Hepatocyte (in vitro differentiated cells): ENCODE results near the gene MAST4. TPM values are rescaled to one million over a fixed set of nuclear protein-coding genes. Genes with fewer than 3 reads are reported as not detected.

Source experiments
- DNase-seq: peaks from one replicate; pipeline ENCODE4 v3.0.0-alpha.2; 2016; ENCODE audit warnings: low spot score
- H2AFZ ChIP-seq: fragments of 200-600 bp; sonication (generic); 2 replicates; pipeline ENCODE4 v1.6.0; 2016; ENCODE audit warnings: antibody characterized with exemption, mild to moderate bottlenecking
- H3K27ac ChIP-seq: fragments of 200-600 bp; sonication (generic); 2 replicates; pipeline ENCODE4 v1.5.1; 2016; ENCODE audit warnings: mild to moderate bottlenecking
- H3K27me3 ChIP-seq: fragments of 200-600 bp; sonication (generic); 2 replicates; pipeline ENCODE4 v1.6.1; 2016
- H3K36me3 ChIP-seq: fragments of 200-600 bp; sonication (generic); replicated peaks from 2 replicates; pipeline ENCODE4 v1.5.1; 2016; ENCODE audit warnings: low read depth; ENCODE audit not compliant: insufficient read depth
- H3K4me1 ChIP-seq: fragments of 200-600 bp; sonication (generic); 2 replicates; pipeline ENCODE4 v1.5.1; 2016; ENCODE audit warnings: mild to moderate bottlenecking, moderate library complexity; ENCODE audit not compliant: insufficient read depth
- H3K4me2 ChIP-seq: fragments of 200-600 bp; sonication (generic); 2 replicates; pipeline ENCODE4 v1.6.0; 2016
- H3K4me3 ChIP-seq: fragments of 200-600 bp; sonication (generic); 2 replicates; pipeline ENCODE4 v1.5.1; 2016; ENCODE audit warnings: mild to moderate bottlenecking
- H3K79me2 ChIP-seq: fragments of 200-600 bp; sonication (generic); 2 replicates; pipeline ENCODE4 v1.6.0; 2017; ENCODE audit warnings: mild to moderate bottlenecking
- H3K9me2 ChIP-seq: fragments of 200-600 bp; sonication (generic); replicated peaks from 2 replicates; pipeline ENCODE4 v1.6.0; 2017; ENCODE audit warnings: mild to moderate bottlenecking; ENCODE audit not compliant: insufficient read depth
- H3K9me3 ChIP-seq: fragments of 200-600 bp; sonication (generic); 2 replicates; pipeline ENCODE4 v1.5.1; 2016; ENCODE audit warnings: low read depth, mild to moderate bottlenecking
- H4K20me1 ChIP-seq: fragments of 200-600 bp; sonication (generic); 2 replicates; pipeline ENCODE4 v1.6.0; 2016; ENCODE audit warnings: mild to moderate bottlenecking; ENCODE audit not compliant: insufficient read depth, poor library complexity, severe bottlenecking
- EZH2 ChIP-seq: fragments of 200-600 bp; sonication (generic); IDR thresholded peaks from 2 replicates; pipeline ENCODE4 v1.6.1; 2016; ENCODE audit warnings: antibody characterized with exemption, mild to moderate bottlenecking, borderline replicate concordance
- EZH2phosphoT487 ChIP-seq: fragments of 200-600 bp; sonication (generic); IDR thresholded peaks from one replicate; pipeline ENCODE4 v1.6.1; 2018; ENCODE audit warnings: antibody characterized with exemption, mild to moderate bottlenecking, low read depth, moderate library complexity; ENCODE audit not compliant: unreplicated experiment, severe bottlenecking
- WGBS: methylation state at CpG from one replicate; pipeline ENCODE4 v1.1.6; 2016; ENCODE audit warnings: low lambda C conversion rate; ENCODE audit errors: missing lambda C conversion rate; 5-methylcytosine and 5-hydroxymethylcytosine counted together
- polyA plus RNA-seq: library from polyadenylated mRNA; unstranded; fragments of >200 nt; fragmentation: Nextera tagmentation; extraction: Ambion mirVana; gene quantifications from 2 replicates; pipeline ENCODE4 v1.2.1, GENCODE V29; 2016
- total RNA-seq: library from RNA; depleted of rRNA; stranded (reverse); fragments of >200 nt; gene quantifications from 2 replicates; pipeline ENCODE4 v1.2.3, GENCODE V29; 2014
- TF ChIP-seq, protein P1 (sequence below): fragments of 200-600 bp; sonication (generic); IDR thresholded peaks from 2 replicates; pipeline ENCODE4 v1.5.1; 2016; ENCODE audit warnings: antibody characterized with exemption, mild to moderate bottlenecking; ENCODE audit not compliant: poor library complexity

The MAST4 gene
- total and polyA plus RNA-seq, 2 experiments from 2014 or later, result 11.7 to 13.2 TPM

DNA sequence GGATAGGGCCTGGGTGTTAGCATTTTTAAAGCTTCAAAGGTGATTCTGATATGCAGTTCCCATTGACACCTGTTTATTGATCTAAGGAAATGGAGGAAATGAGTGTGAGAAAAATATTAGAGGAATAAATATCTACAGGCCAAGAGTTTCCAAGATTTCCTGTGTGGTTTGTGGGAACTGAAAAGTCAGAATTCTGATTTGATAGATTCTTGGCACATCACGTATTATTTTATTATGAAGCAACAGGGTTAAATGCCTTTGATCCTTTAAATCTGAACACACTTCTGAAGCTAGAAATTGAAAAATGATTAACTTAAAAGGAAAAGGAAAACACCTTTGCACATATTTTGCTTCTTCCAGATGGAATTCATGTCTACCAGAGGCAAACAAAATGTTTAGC lies 486.7 kb downstream of the MAST4 start:
- Histone ChIP-seq H4K20me1 (no peaks in the 10 kb centered on the region), H3K27me3 (no peaks in the 10 kb centered on the region), H3K27ac (no peak overlapping the region), H3K4me1 (no peaks in the 10 kb centered on the region), H3K4me2 (no peak overlapping the region), H3K4me3 (no peak overlapping the region), H3K36me3 (no peaks in the 10 kb centered on the region), H3K79me2 (peaks cover 35% of the 10 kb centered on the region), H2AFZ (no peak overlapping the region), H3K9me2 (no peaks in the 10 kb centered on the region), H3K9me3 (no peaks in the 10 kb centered on the region)
- TF ChIP-seq EZH2 (no peak), EZH2phosphoT487 (no peak)
- TF ChIP-seq, protein P1, sequence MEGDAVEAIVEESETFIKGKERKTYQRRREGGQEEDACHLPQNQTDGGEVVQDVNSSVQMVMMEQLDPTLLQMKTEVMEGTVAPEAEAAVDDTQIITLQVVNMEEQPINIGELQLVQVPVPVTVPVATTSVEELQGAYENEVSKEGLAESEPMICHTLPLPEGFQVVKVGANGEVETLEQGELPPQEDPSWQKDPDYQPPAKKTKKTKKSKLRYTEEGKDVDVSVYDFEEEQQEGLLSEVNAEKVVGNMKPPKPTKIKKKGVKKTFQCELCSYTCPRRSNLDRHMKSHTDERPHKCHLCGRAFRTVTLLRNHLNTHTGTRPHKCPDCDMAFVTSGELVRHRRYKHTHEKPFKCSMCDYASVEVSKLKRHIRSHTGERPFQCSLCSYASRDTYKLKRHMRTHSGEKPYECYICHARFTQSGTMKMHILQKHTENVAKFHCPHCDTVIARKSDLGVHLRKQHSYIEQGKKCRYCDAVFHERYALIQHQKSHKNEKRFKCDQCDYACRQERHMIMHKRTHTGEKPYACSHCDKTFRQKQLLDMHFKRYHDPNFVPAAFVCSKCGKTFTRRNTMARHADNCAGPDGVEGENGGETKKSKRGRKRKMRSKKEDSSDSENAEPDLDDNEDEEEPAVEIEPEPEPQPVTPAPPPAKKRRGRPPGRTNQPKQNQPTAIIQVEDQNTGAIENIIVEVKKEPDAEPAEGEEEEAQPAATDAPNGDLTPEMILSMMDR, result no peak
- no peak for DNase-seq
- WGBS, result 96% methylated on average over 1 of the region's 1 CpG

- Histone ChIP-seq H3K27ac (no peak overlapping the region), H3K4me1 (no peaks in the 10 kb centered on the region), H3K27me3 (no peaks in the 10 kb centered on the region), H3K79me2 (peaks cover 37% of the 10 kb centered on the region), H3K4me2 (no peak overlapping the region), H3K36me3 (no peaks in the 10 kb centered on the region), H3K9me2 (no peaks in the 10 kb centered on the region), H3K9me3 (no peaks in the 10 kb centered on the region), H4K20me1 (no peaks in the 10 kb centered on the region), H2AFZ (no peak overlapping the region), H3K4me3 (no peak overlapping the region)
- no peak for DNase-seq
- TF ChIP-seq EZH2phosphoT487, result no peak
- TF ChIP-seq EZH2, result no peak
- TF ChIP-seq, protein P1, result no peak
- 82% methylated on average over 4 of the region's 4 CpGs for WGBS
Measured at GRCh38 chr5:67085616-67086015, 489.4 kb downstream of the MAST4 start.

- Histone ChIP-seq H3K4me1 (no peaks in the 10 kb centered on the region), H3K27me3 (no peaks in the 10 kb centered on the region), H3K4me3 (no peak overlapping the region), H3K9me3 (no peaks in the 10 kb centered on the region), H3K27ac (no peak overlapping the region), H3K4me2 (no peak overlapping the region), H4K20me1 (no peaks in the 10 kb centered on the region), H3K79me2 (peaks cover 37% of the 10 kb centered on the region), H3K9me2 (no peaks in the 10 kb centered on the region), H2AFZ (no peak overlapping the region), H3K36me3 (no peaks in the 10 kb centered on the region)
- 71% methylated on average over 4 of the region's 4 CpGs for WGBS
- TF ChIP-seq EZH2, result no peak
- TF ChIP-seq EZH2phosphoT487, result no peak
- TF ChIP-seq, protein P1, result no peak
- DNase-seq, result no peak
Measured at GRCh38 chr5:67089200-67089725, 493.1 kb downstream of the MAST4 start.
